ENCODE data around the gene RRAS2. TPM values are rescaled to one million over a fixed set of nuclear protein-coding genes. Genes with fewer than 3 reads are reported as not detected.

RRAS2 gene
- total and polyA plus RNA-seq, 2 of the 4 experiments (the other 2 are of a cell fraction): 85.5 to 106 TPM

- no peak for TF ChIP-seq CEBPB (IDR thresholded peaks at IDR 0.05; ENCODE audit: low read depth, low read length)
- no peak for TF ChIP-seq CHD1 (IDR thresholded peaks at IDR 0.05; ENCODE audit: low read depth, low read length)
- TF ChIP-seq BHLHE40 (IDR thresholded peaks at IDR 0.05; ENCODE audit: low read depth, low read length): no peak
- Histone ChIP-seq H2AFZ (replicated peaks; ENCODE audit: low read length, poor library complexity) (no peak overlapping the region), H4K20me1 (ENCODE audit: insufficient read depth, low read length) (peaks cover 66% of the 10 kb centered on the region), H3K4ac (ENCODE audit: low read depth, low read length) (no peak overlapping the region), H2BK5ac (ENCODE audit: low read depth, low read length, poor library complexity, severe bottlenecking) (no peak overlapping the region), H3K9me1 (ENCODE audit: insufficient read depth, low read length) (no peaks in the 10 kb centered on the region; the same call in none of the 2 replicates), H2AK5ac (ENCODE audit: low read depth, low read length) (no peak overlapping the region), H2BK15ac (ENCODE audit: low read depth, low read length) (no peak overlapping the region), H3K4me2 (ENCODE audit: low read depth, low read length) (no peak overlapping the region), H4K8ac (ENCODE audit: low read depth in 2 of 2, low read length in 2 of 2) (no peak overlapping the region), H2BK20ac (ENCODE audit: low read depth, low read length) (no peak overlapping the region), H3K27me3 (ENCODE audit: control insufficient read depth, insufficient read depth, low read length) (no peaks in the 10 kb centered on the region), H2AK9ac (replicated peaks; ENCODE audit: low read depth, low read length, poor library complexity) (no peak overlapping the region), H4K5ac (ENCODE audit: low read depth, low read length) (no peak overlapping the region), H3K9ac (ENCODE audit: low read depth, low read length) (no peak overlapping the region), H3K9me3 (ENCODE audit: control insufficient read depth, insufficient read depth, low read length) (no peaks in the 10 kb centered on the region; the same call in 1 of the 2 replicates), H3K79me1 (ENCODE audit: low read depth in 1 of 2, low read length in 2 of 2) (peaks cover 9 to 59% of the 10 kb centered on the region in 2 experiments), H2BK120ac (ENCODE audit: low read depth, low read length) (no peak overlapping the region), H3K56ac (ENCODE audit: extremely low read depth, insufficient read depth, low read length) (no peak overlapping the region), H3K4me3 (ENCODE audit: insufficient read depth, low read depth, low read length) (no peak overlapping the region), H3K4me1 (ENCODE audit: control insufficient read depth, insufficient read depth, low read length) (peaks cover 10% of the 10 kb centered on the region; the same call in 1 of the 2 replicates), H3K27ac (ENCODE audit: insufficient read depth, low read length) (no peak overlapping the region), H3K18ac (ENCODE audit: low read depth, low read length) (no peak overlapping the region), H3K36me3 (ENCODE audit: control insufficient read depth, insufficient read depth, low read length) (no peaks in the 10 kb centered on the region), H3K14ac (replicated peaks; ENCODE audit: low read depth, low read length) (no peak overlapping the region), H4K91ac (ENCODE audit: insufficient read depth, low read depth, low read length) (no peak overlapping the region), H3K23ac (ENCODE audit: low read depth, low read length) (no peak overlapping the region)
- in situ Hi-C loops (cut with MboI; ENCODE audit: low sequenced_read_pairs): no loop called here
- ChIA-PET POLR2A (ENCODE audit: unreplicated experiment) (no interaction called here), CTCF (no interaction called here)
- WGBS, 2 experiments (ENCODE audit: extremely low coverage in 2 of 2, insufficient read length in 1 of 2): no CpG with 5 or more reads among the region's 1 CpG
- DNase-seq (no peak), ATAC-seq (ENCODE audit: low read depth) (no peak)
- intact Hi-C loops (cut with micrococcal nuclease): no loop called here
- dilution Hi-C loops (cut with HindIII; ENCODE audit: low sequenced_read_pairs, unreplicated experiment): no loop called here
- no TSS peak for BruUV-seq (replicated peaks)
Observed at GRCh38 chr11:14339356-14339755, 19.6 kb downstream of the RRAS2 start.
